Stomach (tissue), 4 donors: ENCODE data around the gene ANKEF1.

Experiments used
- POLR2AphosphoS5 ChIP-seq, 3 donors: sonication (generic); formaldehyde crosslinking; IDR thresholded peaks; one replicate each; pipeline ENCODE4 v1.6.1; 2016; ENCODE audit warnings: antibody characterized with exemption in 3 of 3
- TF ChIP-seq, protein P1 (sequence below), 7 experiments: fragments of 450-650 bp in 4 of 7; fragments of 200-600 bp in 3 of 7; sonication (generic) in 3 of 7; IDR thresholded peaks; one replicate each; pipeline ENCODE4 v1.5.1; 2016 to 2019; ENCODE audit warnings: antibody characterized with exemption in 7 of 7, control low read depth in 2 of 7, mild to moderate bottlenecking in 1 of 7

DNA sequence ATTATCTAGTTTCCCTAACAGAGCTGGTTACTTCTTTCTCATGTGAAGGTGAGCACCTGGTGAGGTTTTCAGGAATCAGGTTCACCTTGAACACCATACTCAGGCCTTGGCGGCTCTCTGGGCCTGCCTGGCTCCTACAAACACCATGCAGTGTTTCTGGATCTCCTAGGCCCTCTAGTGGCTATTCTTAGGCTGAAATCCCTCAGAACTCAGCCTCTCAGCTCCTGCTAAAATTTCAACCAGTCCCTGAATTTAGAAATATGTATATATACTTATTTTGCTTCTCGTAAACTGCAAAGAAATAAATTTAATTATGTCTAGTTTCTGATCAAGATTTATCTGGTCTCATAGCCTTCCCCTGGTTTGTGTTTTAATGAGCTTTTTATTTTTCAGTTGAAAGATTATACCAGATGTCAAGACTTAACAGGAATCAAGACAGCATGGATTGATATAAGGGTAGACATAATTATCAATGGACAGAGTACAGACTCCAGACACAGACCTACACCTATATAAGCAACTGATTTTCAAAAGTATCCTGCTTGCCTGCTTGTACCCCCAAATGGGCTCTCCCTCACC is 55.9 kb downstream of the ANKEF1 start:
- TF ChIP-seq POLR2AphosphoS5 (IDR thresholded peaks at IDR 0.05): peak in 1 of 3 donors; percentile 13
- TF ChIP-seq, protein P1, sequence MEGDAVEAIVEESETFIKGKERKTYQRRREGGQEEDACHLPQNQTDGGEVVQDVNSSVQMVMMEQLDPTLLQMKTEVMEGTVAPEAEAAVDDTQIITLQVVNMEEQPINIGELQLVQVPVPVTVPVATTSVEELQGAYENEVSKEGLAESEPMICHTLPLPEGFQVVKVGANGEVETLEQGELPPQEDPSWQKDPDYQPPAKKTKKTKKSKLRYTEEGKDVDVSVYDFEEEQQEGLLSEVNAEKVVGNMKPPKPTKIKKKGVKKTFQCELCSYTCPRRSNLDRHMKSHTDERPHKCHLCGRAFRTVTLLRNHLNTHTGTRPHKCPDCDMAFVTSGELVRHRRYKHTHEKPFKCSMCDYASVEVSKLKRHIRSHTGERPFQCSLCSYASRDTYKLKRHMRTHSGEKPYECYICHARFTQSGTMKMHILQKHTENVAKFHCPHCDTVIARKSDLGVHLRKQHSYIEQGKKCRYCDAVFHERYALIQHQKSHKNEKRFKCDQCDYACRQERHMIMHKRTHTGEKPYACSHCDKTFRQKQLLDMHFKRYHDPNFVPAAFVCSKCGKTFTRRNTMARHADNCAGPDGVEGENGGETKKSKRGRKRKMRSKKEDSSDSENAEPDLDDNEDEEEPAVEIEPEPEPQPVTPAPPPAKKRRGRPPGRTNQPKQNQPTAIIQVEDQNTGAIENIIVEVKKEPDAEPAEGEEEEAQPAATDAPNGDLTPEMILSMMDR (IDR thresholded peaks at IDR 0.05): peak in 5 of 7 experiments; percentile 46 to 71 (median 64)
